ENCODE data around the gene ANO6. TPM values are rescaled to one million over a fixed set of nuclear protein-coding genes. Genes with fewer than 3 reads are reported as not detected.
A peak's percentile ranks its signal among the peaks of the same experiment; 100 is the strongest.
"Not testable (repeated sequence)": the region's sequence is repeated elsewhere in the genome, so short reads cannot be mapped to it uniquely, and the experiment has no call there.

Gene ANO6, protein sequence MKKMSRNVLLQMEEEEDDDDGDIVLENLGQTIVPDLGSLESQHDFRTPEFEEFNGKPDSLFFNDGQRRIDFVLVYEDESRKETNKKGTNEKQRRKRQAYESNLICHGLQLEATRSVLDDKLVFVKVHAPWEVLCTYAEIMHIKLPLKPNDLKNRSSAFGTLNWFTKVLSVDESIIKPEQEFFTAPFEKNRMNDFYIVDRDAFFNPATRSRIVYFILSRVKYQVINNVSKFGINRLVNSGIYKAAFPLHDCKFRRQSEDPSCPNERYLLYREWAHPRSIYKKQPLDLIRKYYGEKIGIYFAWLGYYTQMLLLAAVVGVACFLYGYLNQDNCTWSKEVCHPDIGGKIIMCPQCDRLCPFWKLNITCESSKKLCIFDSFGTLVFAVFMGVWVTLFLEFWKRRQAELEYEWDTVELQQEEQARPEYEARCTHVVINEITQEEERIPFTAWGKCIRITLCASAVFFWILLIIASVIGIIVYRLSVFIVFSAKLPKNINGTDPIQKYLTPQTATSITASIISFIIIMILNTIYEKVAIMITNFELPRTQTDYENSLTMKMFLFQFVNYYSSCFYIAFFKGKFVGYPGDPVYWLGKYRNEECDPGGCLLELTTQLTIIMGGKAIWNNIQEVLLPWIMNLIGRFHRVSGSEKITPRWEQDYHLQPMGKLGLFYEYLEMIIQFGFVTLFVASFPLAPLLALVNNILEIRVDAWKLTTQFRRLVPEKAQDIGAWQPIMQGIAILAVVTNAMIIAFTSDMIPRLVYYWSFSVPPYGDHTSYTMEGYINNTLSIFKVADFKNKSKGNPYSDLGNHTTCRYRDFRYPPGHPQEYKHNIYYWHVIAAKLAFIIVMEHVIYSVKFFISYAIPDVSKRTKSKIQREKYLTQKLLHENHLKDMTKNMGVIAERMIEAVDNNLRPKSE
- 100 to 1,000 TPM; 114 to 139 TPM for total RNA-seq

DNA sequence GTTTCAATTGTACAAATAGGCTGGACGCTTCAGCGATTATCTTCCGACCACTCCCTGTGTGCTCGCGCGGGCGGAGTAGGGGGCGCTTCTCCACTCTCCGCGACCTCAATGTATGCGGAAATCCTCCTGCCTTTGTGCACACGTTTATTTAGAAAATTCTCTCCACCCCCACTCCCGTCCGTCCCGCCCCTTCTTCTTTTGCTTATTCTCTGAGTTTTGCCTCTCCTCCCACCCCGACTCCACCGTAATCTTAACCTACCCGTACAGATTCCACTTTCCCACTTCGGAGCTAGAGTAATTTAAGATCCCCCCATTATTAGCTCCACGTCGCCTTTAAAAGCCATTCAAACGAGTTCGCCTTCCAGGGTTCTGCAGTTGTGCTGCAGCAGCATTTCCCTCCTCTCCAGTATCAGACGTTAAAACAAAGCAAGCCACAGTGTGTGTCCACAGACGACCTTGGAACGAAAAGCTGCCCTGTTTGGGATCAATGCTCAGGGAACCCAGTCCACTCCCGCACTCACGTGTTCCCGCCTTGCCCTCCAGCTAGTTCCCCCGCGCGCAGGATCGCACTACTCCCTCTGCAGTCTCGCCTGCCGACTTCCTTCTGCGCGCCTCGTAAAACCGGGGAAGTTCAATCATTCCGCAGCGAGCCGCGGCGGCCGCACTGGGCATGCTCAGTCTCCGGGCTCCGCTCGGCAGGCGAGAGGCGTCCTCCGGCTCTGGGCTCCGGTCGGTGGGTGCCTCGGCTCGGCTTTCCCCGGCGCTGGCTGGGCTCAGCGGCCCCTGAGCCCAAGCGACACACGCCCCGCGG lies at the start of gene ANO6:
ANO6 (plus strand) TSS at position 677 of the 811 bp plus-strand sequence. CDS start 227 bp downstream, outside the sequence.
- Histone ChIP-seq H3K27me3 (replicated peaks; ENCODE audit: insufficient read depth) (no peaks in the 10 kb centered on the region), H3K36me3 (no peaks in the 10 kb centered on the region), H3K9me3 (no peaks in the 10 kb centered on the region), H3K4me3 (peak within 1 kb of the TSS; percentile 96), H3K4me1 (ENCODE audit: control insufficient read depth in 1 of 2, low read depth in 2 of 2) (peaks cover 13 to 32% of the 10 kb centered on the region in 2 donors), H3K27ac (peak within 1 kb of the TSS; percentile 94 to 98)
- DNase-seq (ENCODE audit: low spot score) (peak; percentile 68), ATAC-seq (ENCODE audit: insufficient number of reproducible peaks, low FRiP score, low read depth) (peak; percentile 62)
- TF ChIP-seq, protein P1, sequence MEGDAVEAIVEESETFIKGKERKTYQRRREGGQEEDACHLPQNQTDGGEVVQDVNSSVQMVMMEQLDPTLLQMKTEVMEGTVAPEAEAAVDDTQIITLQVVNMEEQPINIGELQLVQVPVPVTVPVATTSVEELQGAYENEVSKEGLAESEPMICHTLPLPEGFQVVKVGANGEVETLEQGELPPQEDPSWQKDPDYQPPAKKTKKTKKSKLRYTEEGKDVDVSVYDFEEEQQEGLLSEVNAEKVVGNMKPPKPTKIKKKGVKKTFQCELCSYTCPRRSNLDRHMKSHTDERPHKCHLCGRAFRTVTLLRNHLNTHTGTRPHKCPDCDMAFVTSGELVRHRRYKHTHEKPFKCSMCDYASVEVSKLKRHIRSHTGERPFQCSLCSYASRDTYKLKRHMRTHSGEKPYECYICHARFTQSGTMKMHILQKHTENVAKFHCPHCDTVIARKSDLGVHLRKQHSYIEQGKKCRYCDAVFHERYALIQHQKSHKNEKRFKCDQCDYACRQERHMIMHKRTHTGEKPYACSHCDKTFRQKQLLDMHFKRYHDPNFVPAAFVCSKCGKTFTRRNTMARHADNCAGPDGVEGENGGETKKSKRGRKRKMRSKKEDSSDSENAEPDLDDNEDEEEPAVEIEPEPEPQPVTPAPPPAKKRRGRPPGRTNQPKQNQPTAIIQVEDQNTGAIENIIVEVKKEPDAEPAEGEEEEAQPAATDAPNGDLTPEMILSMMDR (IDR thresholded peaks at IDR 0.05) = no peak

DNA sequence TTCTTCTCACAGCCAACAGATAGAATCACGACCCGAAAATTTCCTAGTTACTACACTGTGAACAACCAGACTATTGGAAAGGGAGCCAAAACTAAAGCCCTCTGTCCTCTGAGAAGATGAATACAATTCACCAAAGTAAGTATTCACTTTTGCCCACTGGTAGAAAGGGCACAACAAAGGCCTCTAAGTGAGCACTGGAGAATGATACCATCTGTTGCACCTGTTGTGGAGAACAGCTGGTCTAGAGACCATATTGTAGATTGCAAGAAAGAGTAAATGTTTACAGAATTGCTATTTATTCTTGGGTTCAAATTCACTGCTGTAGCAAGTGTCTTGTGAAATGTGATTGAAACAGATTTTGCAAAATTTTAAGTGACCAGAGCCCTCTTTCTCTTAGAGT lies 46.9 kb upstream of the ANO6 start:
- Histone ChIP-seq H3K4me3 (no peak overlapping the region), H3K27ac (no peak overlapping the region), H3K4me1 (ENCODE audit: control insufficient read depth in 1 of 2, low read depth in 2 of 2) (peaks cover 11 to 26% of the 10 kb centered on the region in 2 donors), H3K9me3 (no peaks in the 10 kb centered on the region), H3K36me3 (no peaks in the 10 kb centered on the region), H3K27me3 (replicated peaks; ENCODE audit: insufficient read depth) (no peaks in the 10 kb centered on the region)
- TF ChIP-seq, protein P1 (IDR thresholded peaks at IDR 0.05) = no peak
- DNase-seq (ENCODE audit: low spot score) = no peak
- no peak for ATAC-seq (ENCODE audit: insufficient number of reproducible peaks, low FRiP score, low read depth)

DNA sequence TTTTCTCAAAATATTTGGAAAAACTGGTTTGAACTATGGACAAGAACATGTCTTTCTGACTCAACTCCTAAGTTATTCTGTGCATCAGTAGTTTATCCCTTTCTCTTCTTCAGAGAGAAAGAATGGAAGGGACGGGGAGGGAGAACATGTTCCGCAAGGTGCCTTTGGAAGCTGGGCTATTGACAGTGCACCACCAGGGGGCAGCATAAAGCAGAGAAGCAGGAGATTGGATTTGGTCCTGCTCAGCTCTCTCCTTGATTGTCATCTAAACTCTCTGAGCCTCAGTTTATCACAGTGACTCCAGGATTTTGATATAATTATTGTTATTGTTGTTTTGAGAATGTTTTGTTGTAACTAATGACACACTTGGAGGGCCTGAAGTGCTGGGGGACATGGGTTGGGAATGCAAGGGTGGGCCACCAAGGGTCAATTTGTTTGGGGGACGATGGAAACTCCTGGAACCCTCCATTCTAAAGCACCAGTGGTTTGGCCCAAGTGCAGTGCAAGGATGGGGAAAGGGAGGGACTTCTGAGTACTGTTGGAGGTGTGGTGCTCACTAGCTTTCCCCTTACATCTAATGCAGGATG lies 45.3 kb upstream of the ANO6 start:
- Histone ChIP-seq H3K27me3 (replicated peaks; ENCODE audit: insufficient read depth) (no peaks in the 10 kb centered on the region), H3K9me3 (no peaks in the 10 kb centered on the region), H3K4me1 (ENCODE audit: control insufficient read depth in 1 of 2, low read depth in 2 of 2) (peaks cover 11 to 18% of the 10 kb centered on the region in 2 donors), H3K36me3 (no peaks in the 10 kb centered on the region), H3K27ac (no peak overlapping the region), H3K4me3 (no peak overlapping the region)
- peak; percentile 92 for ATAC-seq (ENCODE audit: insufficient number of reproducible peaks, low FRiP score, low read depth)
- TF ChIP-seq, protein P1 (IDR thresholded peaks at IDR 0.05) = peak; percentile 83
- DNase-seq (ENCODE audit: low spot score) = peak; percentile 22

DNA sequence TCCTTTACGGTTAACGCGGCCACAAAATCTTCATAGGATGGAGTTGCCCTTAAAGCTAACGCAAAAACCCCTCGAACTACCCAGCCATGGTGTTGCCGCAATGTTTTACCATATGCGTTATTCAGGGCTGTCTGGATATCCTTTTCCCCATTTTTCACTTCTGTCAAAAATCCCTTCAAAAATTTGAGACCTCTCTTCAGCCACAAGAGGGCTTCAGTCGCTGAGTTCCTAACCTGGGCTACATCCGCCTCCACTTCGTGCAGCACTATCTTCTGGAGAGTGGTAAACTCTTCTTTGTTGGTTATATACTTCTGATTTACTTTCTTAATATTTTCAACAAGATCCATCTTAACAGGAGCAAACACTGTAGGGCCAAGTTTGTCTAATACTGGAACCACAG lies 42.6 kb upstream of the ANO6 start:
- not testable (repeated sequence) for ATAC-seq (ENCODE audit: insufficient number of reproducible peaks, low FRiP score, low read depth); H3K36me3 ChIP-seq; H3K9me3 ChIP-seq; H3K27ac ChIP-seq; H3K4me1 ChIP-seq (ENCODE audit: control insufficient read depth in 1 of 2, low read depth in 2 of 2); H3K4me3 ChIP-seq; DNase-seq (ENCODE audit: low spot score); H3K27me3 ChIP-seq (replicated peaks; ENCODE audit: insufficient read depth)

DNA sequence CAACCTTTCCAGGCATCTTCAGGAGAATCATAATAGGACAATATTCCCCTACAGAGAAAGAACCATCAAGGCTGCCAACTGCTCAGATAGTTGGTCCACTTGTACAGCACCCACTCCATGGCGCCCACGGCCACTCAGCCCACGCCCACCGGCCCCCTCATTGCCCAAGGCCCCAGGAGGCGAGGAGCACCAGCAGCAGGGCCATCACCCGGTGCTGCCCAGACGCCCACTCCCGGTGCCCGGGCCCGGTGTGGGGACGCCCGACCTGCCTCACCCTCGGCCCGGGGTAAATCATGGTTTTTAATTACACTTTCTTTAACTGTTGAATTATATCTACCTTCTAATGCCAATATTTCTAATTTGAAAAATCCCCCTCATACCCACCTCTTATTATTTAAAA lies 41.3 kb upstream of the ANO6 start:
- DNase-seq (ENCODE audit: low spot score) (no peak), ATAC-seq (ENCODE audit: insufficient number of reproducible peaks, low FRiP score, low read depth) (no peak)
- H3K9me3 ChIP-seq = peaks cover 19% of the 10 kb centered on the region
- H3K4me1 ChIP-seq (ENCODE audit: control insufficient read depth in 1 of 2, low read depth in 2 of 2) = no peaks in the 10 kb centered on the region
- no peak overlapping the region for H3K4me3 ChIP-seq
- TF ChIP-seq, protein P1 (IDR thresholded peaks at IDR 0.05) = no peak
- peaks cover 3% of the 10 kb centered on the region for H3K36me3 ChIP-seq
- no peak overlapping the region for H3K27ac ChIP-seq
- no peaks in the 10 kb centered on the region for H3K27me3 ChIP-seq (replicated peaks; ENCODE audit: insufficient read depth)
